Fibroblast of gingiva (primary cell): ENCODE data around the gene ZC3H18.
A peak's percentile ranks its signal among the peaks of the same experiment; 100 is the strongest.

ENCODE experiments used
- DNase-seq: peaks from one replicate; pipeline ENCODE4 v3.0.0-alpha.2; 2011; ENCODE audit warnings: low read depth

ZC3H18 gene

GRCh38 chr16:88532434-88533241, 37.6 kb upstream of the ZC3H18 start:
- DNase-seq: no peak

- peak; percentile 31 for DNase-seq
Observed at GRCh38 chr16:88533381-88533917, 36.8 kb upstream of the ZC3H18 start.

DNA sequence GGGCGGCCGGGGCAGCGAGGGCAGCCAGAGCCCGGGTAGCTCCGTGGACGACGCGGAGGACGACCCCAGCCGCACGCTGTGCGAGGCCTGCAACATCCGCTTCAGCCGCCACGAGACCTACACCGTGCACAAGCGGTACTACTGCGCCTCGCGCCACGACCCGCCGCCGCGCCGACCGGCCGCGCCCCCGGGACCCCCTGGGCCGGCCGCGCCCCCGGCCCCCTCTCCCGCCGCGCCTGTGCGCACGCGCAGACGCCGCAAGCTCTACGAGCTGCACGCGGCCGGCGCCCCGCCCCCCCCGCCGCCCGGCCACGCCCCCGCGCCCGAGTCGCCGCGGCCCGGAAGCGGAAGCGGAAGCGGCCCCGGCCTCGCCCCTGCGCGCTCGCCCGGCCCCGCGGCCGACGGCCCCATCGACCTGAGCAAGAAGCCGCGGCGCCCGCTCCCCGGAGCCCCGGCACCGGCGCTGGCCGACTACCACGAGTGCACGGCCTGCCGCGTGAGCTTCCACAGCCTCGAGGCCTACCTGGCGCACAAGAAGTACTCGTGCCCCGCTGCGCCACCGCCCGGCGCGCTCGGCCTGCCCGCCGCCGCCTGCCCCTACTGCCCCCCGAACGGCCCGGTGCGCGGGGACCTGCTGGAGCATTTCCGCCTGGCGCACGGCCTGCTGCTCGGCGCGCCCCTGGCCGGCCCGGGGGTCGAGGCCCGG, 36.1 kb upstream of the ZC3H18 start:
- peak; percentile 49 for DNase-seq

DNA sequence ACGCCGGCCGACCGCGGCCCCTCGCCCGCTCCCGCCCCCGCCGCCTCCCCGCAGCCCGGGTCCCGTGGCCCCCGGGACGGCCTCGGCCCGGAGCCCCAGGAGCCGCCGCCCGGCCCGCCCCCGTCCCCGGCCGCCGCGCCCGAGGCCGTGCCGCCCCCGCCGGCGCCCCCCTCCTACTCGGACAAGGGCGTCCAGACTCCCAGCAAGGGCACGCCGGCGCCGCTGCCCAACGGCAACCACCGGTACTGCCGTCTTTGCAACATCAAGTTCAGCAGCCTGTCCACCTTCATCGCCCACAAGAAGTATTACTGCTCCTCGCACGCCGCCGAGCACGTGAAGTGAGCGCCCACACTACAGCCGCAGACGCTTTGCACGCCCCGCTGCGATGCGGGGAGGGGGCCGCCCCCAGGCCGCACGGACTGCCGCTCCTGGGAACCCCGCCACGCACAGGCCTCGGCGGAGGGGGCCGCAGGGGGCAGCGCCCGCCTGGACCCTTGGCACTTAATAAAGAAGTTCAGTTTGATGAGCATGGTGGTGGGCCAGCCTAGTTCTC, 35.5 kb upstream of the ZC3H18 start:
- peak; percentile 46 for DNase-seq

DNA sequence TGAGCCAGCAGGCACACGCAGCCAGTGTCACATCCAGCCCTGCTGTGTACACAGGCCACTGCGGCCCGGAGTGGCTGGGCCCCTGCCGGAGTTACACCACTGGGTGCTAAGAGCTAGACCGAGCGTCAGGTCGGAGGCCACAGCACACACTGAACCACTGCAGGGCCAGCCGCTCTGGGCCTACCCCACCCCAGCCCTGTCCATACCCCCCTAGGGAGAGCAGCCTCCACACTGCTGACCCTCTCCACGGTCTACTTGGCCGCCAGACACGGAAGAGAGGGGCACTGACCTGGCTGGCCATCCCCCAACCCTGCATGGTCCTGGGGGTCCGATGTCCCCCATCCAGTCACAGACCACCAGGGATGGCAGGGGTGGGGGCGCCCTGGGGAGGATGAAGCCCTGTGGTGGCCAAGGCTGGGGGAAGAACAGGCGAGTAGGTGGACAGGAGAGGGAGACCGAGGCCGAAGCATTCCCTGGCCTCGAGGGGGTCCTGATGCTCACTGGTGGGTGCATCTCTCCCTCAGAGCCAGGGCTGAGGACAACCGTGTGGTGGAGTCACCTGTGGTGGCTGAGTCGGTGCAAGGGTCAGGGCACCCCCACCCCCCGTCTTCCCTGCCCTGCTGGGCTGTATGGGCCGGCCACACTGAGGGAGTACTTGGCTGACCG, 34.9 kb upstream of the ZC3H18 start:
- DNase-seq: no peak

GRCh38 chr16:88535857-88536222, 34.4 kb upstream of the ZC3H18 start:
- DNase-seq: no peak

GRCh38 chr16:88536510-88536909, 33.7 kb upstream of the ZC3H18 start:
- DNase-seq: no peak

- no peak for DNase-seq
Observed at GRCh38 chr16:88536971-88537751, 33.0 kb upstream of the ZC3H18 start.

DNA sequence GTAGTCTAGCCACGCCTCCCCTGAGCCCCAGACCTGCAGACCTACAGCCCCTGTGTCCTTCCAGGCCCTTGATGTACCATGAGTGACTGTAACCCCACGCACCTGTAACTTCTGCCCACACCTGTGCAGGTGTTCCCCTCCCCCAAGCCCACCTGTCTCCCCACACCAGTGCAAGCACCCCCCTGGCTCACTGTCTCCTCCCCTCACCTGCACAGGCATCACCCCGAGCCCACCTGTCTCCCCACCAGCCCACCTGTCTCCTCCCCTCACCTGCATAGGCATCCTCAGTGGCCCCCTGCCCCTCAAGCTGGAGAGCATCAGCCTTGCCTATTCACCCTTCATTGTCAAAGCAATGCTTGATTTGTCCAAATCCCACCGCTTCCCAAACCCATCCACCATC, 32.3 kb upstream of the ZC3H18 start:
- DNase-seq: no peak

- no peak for DNase-seq
Observed at GRCh38 chr16:88538366-88539060, 31.7 kb upstream of the ZC3H18 start.

DNA sequence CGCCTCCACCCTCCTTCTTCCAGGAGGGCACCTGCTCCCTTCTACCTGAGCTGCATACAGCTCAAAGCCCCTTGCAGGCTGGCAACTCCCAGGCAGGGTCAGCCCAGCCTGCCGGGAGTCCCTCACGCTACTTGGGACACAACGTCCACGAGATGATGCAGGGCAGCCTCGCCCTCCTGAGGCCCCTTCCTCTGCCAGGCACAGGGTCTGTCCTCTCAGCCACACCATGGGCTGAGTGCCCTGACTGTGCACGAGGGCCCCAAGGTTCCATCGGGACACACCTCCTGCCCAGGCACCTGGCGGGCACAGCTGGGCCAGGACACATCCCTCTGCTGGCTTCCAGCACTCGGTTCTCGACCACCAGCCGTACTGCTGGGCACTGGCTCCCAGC, 30.9 kb upstream of the ZC3H18 start:
- DNase-seq: no peak

DNA sequence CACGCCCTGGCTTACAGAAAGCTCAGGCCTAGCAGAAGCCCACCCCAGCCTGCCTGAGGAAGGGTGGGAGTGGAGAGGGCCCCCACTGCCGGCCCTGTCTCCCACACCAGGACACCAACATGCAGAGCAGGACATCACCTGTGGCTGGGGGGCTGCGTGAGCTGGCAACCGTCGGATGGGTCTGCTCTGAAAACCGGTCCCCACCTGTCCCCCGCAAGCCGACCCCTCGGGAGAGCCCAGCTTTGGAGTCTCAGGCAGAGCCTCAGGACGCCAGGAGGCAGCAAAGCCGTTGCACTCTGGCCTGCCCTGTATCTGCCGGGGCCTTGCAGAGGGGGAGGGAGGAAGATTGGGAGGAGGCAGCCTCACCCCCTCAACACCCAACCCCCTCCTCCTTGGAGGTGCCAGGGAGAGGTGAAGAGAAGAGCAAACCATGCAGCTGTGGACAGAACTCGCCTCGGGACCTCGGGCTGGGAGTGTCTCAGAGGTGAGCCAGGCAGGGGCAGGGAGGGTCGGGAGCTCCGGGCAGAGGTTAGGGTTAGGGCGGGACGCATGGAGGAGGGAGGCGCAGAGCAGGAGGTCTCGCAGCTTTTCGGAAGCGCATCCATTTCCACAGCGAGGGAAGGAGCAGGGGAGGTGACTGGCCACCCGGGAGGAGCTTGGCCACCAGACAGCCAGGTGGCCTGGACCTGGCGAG, 30.4 kb upstream of the ZC3H18 start:
- no peak for DNase-seq

DNA sequence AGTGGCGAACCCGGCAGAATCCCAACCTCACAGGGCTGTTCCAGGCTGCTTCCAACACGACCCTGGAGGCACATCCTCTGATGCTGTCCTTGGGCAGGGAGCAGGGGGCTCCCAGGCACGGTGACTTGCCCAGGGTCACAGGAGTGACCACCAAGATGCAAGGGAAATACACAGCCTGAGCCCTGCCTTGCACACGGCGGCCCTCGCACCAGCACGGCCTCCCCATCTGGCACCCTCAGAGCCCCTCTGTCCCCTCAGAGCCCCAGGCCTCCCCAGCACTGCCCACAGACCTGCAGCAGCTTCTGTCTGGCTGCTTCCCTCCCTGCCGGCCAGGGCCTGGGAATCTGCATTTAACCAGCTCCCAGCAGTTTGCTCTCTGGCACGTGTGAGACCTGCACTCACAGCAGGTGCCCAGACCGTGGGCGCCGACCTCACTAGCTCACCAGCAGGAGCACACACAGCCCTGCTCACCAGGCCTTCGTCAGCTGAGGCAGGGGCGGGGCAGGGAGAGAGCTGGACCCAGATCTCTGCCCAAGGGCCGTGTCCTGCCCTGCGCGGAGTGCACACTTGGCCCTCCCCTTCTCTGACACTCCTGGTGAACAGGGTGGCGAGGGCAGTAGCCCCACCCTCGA, 29.7 kb upstream of the ZC3H18 start:
- DNase-seq: no peak

DNA sequence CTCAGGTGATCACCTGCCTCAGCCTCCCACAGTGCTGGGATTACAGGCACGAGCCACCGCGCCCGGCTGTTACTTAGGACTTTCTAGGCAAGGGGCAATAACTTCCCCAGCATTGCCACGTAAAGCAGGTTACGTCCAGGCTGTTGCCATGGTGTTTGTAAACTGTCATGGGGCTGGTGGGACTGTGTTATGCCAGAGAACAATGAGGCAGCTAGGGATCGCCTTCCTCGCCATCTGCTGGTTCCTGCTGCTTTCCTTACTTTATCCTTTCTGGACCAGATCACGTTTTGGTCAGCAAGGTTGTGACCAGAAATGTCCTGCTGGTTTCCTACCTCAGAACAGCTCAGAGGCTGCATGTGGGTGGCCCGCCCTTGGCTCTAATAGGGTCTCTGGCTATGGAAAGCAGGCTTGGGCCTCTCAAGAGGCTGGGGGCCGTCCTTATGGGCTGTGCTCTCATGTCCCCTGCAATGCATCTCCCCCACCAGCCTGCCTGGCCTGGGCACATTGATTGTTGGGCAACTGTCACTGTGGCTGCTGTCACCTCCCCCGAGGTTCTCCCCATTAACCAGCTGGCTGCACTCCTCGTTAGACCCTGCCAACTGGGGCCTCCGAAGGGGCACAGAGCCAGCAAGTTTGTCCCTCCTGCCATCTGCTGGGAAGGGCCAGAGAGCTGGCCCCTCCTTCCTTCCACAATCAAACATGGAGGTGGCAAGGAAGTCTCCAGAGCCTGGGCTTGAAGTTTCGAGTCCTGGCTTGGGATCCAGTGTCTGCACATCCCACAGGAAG, 28.2 kb upstream of the ZC3H18 start:
- no peak for DNase-seq

- no peak for DNase-seq
Observed at GRCh38 chr16:88543230-88543813, 26.9 kb upstream of the ZC3H18 start.

DNA sequence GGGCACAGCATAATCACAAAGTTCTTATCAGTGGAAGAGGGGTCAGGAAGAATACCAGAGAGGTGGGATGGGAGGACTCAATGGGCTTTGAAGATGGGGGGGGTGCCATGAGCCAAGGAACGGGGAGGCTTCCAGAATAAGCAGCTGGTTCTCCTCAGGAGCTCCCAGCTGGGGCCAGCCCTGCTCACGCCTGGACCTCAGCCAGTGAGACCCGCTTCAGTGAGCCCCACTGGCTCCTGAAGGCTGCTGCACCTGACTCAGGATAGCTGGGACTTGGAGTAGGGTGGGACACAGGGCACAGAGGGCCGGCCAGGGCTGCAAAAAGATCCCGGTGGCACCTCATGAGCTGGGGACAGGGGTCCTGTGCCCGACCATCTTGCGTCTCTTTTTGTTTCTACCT, 24.4 kb upstream of the ZC3H18 start:
- DNase-seq: no peak

DNA sequence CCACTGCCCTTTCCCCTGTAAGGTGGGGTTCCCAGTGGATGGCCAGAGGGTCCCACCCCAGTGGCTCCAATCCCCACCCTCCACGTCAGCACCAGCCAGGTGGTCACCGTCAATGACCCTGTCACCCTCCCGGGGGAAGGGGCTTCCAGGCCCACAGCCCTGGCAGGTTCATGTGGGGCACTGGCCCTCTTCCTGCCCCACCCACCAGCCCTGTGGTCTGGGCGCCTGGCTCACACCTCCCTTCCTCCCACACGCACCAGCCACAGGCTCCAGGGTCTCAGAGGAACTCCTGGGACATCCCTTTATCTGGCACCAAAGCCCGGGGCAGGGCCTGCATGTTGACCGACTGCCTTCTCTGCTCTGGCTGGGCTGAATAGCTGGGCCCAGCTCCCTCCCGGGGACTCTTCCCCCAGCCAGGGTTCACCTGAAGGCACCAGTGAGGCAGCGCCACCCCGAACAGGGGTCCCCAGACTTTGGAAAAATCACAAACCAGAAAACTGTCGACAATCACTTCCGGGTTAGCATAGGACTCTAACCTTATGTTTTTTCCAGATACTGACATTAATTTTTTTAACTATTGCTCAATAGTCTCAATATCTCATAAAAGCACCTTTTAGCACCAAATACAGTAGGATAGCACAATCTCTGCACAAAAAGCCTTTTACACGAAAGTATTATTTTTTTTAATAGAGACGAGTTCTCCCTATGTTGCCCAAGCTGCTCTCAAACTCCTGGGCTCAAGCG, 21.9 kb upstream of the ZC3H18 start:
- DNase-seq: no peak

DNA sequence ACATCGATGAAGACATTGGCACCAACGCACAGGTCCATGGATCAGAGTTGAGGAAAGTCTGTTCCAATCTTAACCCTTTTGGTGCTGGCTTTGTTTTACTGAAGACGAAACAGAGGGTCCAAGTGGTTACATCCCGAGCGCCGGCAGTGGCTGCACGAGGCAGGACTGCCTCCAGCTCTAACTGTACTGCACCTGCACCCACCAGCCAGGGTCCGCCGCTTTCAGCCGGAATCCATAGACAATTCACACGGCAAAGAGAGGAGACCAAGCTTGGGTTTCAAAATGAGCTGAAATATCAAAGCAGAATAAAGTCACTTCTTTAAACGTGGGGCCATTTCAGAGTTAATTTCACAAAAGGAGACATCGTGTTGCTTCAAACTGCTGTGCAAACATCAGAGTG, 21.2 kb upstream of the ZC3H18 start:
- no peak for DNase-seq
